ENCODE data around the gene TPTE.
"Not testable (repeated sequence)": the region's sequence is repeated elsewhere in the genome, so short reads cannot be mapped to it uniquely, and the experiment has no call there.

DNA sequence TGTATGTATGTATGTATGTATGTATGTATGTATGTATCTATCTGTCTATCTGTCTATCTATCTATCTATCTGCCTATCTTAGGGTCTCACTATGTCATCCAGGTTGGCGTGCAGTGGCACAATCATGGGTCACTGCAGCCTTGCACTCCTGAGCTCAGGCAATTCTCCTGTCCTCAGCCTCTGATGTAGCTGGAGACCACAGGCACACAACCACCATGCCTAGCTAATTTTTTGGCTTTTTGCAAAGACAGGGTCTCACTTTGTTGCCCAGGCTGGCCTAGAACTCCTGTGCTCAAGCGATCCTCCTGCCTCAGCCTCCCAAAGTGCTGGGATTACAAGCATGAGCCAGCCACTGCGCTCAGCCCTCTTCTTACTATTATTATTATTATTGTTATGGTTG lies 4.5 kb upstream of the TPTE start:
- TF ChIP-seq, protein P1, sequence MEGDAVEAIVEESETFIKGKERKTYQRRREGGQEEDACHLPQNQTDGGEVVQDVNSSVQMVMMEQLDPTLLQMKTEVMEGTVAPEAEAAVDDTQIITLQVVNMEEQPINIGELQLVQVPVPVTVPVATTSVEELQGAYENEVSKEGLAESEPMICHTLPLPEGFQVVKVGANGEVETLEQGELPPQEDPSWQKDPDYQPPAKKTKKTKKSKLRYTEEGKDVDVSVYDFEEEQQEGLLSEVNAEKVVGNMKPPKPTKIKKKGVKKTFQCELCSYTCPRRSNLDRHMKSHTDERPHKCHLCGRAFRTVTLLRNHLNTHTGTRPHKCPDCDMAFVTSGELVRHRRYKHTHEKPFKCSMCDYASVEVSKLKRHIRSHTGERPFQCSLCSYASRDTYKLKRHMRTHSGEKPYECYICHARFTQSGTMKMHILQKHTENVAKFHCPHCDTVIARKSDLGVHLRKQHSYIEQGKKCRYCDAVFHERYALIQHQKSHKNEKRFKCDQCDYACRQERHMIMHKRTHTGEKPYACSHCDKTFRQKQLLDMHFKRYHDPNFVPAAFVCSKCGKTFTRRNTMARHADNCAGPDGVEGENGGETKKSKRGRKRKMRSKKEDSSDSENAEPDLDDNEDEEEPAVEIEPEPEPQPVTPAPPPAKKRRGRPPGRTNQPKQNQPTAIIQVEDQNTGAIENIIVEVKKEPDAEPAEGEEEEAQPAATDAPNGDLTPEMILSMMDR (IDR thresholded peaks at IDR 0.05) = not testable (repeated sequence)
- TF ChIP-seq POLR2A (IDR thresholded peaks at IDR 0.05) = not testable (repeated sequence)

Data from adrenal gland (tissue), 5 donors.